ENCODE results near the gene TKTL1. TPM values are rescaled to one million over a fixed set of nuclear protein-coding genes. Genes with fewer than 3 reads are reported as not detected.

Gene TKTL1
- total RNA-seq, 1 donor from 2014 or later, result not detected

DNA sequence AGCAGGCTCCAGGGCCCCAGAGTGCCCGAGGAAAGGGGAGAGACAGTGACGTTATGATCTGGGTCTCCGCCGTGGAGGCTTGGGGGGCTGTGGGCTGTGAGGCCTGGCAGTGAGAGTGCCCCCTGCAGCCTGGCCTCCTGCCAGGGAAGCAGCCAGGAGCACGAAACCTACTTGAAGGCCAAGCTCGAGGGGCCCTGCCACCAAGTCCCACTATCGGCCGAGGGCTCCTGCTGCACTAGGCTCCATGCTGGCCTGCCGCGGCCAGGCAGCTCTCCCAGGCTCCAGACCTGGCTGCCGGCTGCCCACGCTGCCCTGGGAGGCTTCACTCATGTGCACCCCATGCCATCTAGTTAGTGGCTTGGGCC, 60.2 kb downstream of the TKTL1 start:
- TF ChIP-seq, protein P1, sequence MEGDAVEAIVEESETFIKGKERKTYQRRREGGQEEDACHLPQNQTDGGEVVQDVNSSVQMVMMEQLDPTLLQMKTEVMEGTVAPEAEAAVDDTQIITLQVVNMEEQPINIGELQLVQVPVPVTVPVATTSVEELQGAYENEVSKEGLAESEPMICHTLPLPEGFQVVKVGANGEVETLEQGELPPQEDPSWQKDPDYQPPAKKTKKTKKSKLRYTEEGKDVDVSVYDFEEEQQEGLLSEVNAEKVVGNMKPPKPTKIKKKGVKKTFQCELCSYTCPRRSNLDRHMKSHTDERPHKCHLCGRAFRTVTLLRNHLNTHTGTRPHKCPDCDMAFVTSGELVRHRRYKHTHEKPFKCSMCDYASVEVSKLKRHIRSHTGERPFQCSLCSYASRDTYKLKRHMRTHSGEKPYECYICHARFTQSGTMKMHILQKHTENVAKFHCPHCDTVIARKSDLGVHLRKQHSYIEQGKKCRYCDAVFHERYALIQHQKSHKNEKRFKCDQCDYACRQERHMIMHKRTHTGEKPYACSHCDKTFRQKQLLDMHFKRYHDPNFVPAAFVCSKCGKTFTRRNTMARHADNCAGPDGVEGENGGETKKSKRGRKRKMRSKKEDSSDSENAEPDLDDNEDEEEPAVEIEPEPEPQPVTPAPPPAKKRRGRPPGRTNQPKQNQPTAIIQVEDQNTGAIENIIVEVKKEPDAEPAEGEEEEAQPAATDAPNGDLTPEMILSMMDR (IDR thresholded peaks at IDR 0.05), result no peak
- Histone ChIP-seq H3K9me3 (no peaks in the 10 kb centered on the region), H3K4me1 (peaks cover 30% of the 10 kb centered on the region), H3K4me3 (no peak overlapping the region), H3K27ac (peak overlapping the region; percentile 56), H3K27me3 (ENCODE audit: low read depth) (no peaks in the 10 kb centered on the region), H3K36me3 (peaks cover 100% of the 10 kb centered on the region)
- no peak for ATAC-seq
- DNase-seq, result no peak
- intact Hi-C loops (cut with DNase I), result no loop called here

DNA sequence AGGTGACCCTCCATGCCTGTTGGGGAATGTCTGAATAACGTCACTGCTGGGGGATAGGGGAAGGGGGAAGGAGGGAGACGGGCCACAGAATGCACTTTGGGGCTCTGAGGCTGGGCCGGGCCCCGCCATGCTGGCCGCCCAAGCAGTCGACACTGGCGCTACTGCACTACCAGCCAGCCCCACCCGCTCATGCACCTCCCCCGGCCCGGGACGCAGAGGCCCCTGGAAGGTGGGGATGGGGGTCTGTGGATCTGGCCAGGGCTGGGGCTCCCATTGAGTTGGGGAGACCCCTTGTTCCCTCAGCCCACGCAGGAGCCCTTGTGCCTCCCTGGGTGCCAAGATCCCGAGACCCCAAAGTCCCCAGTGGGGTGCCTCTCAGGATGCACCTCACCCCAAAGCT, 61.0 kb downstream of the TKTL1 start:
- Histone ChIP-seq H3K27ac (no peak overlapping the region), H3K4me3 (no peak overlapping the region), H3K4me1 (peaks cover 21% of the 10 kb centered on the region), H3K36me3 (peaks cover 98% of the 10 kb centered on the region), H3K9me3 (no peaks in the 10 kb centered on the region), H3K27me3 (ENCODE audit: low read depth) (no peaks in the 10 kb centered on the region)
- intact Hi-C loops (cut with DNase I), result no loop called here
- TF ChIP-seq, protein P1 (IDR thresholded peaks at IDR 0.05), result no peak
- ATAC-seq (no peak), DNase-seq (no peak)

DNA sequence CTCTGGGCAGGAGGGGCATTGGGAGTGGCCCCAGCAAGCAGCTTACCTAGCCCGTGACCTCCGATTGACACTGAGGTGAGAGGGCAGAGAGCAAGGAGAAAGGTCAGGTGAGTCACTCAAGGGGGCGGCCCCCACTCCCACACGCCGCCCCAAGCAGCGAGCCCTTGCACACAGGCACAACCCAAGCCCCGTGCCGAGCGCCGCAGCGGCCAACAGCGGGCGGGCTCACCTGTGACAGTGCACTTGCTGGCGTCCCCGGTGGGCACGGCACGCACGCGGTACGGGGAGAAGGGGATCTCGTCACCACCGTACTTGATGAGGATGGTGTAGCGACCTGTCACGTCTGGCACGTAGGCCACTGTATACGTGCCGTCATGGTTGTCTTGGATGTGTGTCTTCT, 61.6 kb downstream of the TKTL1 start:
- ATAC-seq (no peak), DNase-seq (no peak)
- H3K27ac ChIP-seq, result no peak overlapping the region
- intact Hi-C loops (cut with DNase I), result no loop called here
- peaks cover 98% of the 10 kb centered on the region for H3K36me3 ChIP-seq
- TF ChIP-seq, protein P1 (IDR thresholded peaks at IDR 0.05), result no peak
- H3K4me3 ChIP-seq, result no peak overlapping the region
- H3K27me3 ChIP-seq (ENCODE audit: low read depth), result no peaks in the 10 kb centered on the region
- peaks cover 15% of the 10 kb centered on the region for H3K4me1 ChIP-seq
- no peaks in the 10 kb centered on the region for H3K9me3 ChIP-seq

DNA sequence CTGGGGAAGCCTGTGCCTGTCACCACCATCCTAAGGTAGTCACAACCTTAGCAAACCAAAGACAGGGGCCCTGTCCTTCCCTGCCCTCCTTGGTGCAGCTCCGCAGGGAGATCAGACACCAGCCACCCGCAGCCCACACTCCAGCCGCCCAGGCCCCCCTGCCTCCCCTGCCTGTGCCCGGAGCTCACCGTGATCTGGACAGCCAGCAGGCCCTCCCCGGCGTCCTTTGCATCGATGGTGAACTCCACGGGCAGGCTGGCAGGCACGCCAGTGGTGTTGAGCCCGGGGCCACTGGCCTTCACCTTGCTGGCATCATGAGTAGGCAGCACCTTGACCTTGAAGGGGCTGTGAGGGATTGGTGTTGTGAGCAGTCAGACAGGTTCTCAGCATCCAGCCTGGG, 62.4 kb downstream of the TKTL1 start:
- intact Hi-C loops (cut with DNase I), result no loop called here
- Histone ChIP-seq H3K27me3 (ENCODE audit: low read depth) (no peaks in the 10 kb centered on the region), H3K4me1 (peaks cover 12% of the 10 kb centered on the region), H3K36me3 (peaks cover 98% of the 10 kb centered on the region), H3K9me3 (no peaks in the 10 kb centered on the region), H3K4me3 (no peak overlapping the region), H3K27ac (no peak overlapping the region)
- TF ChIP-seq, protein P1 (IDR thresholded peaks at IDR 0.05), result no peak
- DNase-seq, result no peak
- no peak for ATAC-seq

DNA sequence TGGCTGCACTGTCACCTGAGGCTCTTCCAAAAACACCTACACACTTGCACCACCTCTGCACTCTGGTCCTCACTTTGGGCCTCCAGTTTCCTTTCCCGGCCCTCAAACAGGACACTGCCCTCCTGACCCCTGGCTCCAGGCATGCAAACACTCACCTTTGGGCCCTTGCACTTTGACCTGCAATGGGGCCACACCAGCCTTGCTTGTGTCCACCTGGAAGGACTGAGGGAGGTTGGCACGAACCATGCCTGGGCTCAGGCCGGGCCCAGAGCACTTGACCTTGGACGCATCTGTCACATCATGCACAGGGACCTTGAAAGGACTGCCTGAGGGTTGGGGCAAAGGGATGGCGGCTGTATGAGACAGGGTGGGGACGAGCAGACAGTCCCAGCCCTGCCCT, 63.2 kb downstream of the TKTL1 start:
- no peak overlapping the region for H3K27ac ChIP-seq
- H3K27me3 ChIP-seq (ENCODE audit: low read depth), result no peaks in the 10 kb centered on the region
- H3K4me1 ChIP-seq, result peaks cover 8% of the 10 kb centered on the region
- intact Hi-C loops (cut with DNase I), result no loop called here
- DNase-seq, result no peak
- H3K9me3 ChIP-seq, result no peaks in the 10 kb centered on the region
- peaks cover 98% of the 10 kb centered on the region for H3K36me3 ChIP-seq
- TF ChIP-seq, protein P1 (IDR thresholded peaks at IDR 0.05), result no peak
- H3K4me3 ChIP-seq, result no peak overlapping the region
- ATAC-seq, result no peak
